GM23338 (cell line): ENCODE measurements around the gene FAM32A. TPM values are rescaled to one million over a fixed set of nuclear protein-coding genes. Genes with fewer than 3 reads are reported as not detected.

Experiments used
- ATAC-seq: fragments of 200-7000 bp; cut with Tn5 transposase; 3 replicates; pipeline ENCODE4 v1.9.1; 2020
- DNase-seq: peaks from one replicate; pipeline ENCODE4 v3.0.0-alpha.2; 2015; ENCODE audit warnings: low spot score
- H2AFZ ChIP-seq: fragments of 200-600 bp; sonication (generic); 2 replicates; pipeline ENCODE4 v1.8.0; 2016; ENCODE audit warnings: antibody characterized with exemption, mild to moderate bottlenecking, moderate library complexity
- H3F3A ChIP-seq: fragments of 200-600 bp; sonication (generic); replicated peaks from 2 replicates; pipeline ENCODE4 v1.8.0; 2017; ENCODE audit warnings: antibody characterized with exemption, mixed run types, low read depth
- H3K27ac ChIP-seq: fragments of 200-600 bp; sonication (generic); 2 replicates; pipeline ENCODE4 v1.6.1; 2016; ENCODE audit warnings: low read depth
- H3K27me3 ChIP-seq: fragments of 200-600 bp; sonication (generic); 2 replicates; pipeline ENCODE4 v1.8.0; 2016; ENCODE audit warnings: mild to moderate bottlenecking, mixed run types, moderate library complexity; ENCODE audit not compliant: insufficient read depth
- H3K36me3 ChIP-seq: fragments of 200-600 bp; sonication (generic); 2 replicates; pipeline ENCODE4 v1.8.0; 2016; ENCODE audit warnings: mild to moderate bottlenecking; ENCODE audit not compliant: insufficient read depth
- H3K4me1 ChIP-seq: fragments of 200-600 bp; sonication (generic); 2 replicates; pipeline ENCODE4 v1.8.0; 2016; ENCODE audit warnings: mild to moderate bottlenecking, moderate library complexity; ENCODE audit not compliant: insufficient read depth
- H3K4me2 ChIP-seq: fragments of 200-600 bp; sonication (generic); 2 replicates; pipeline ENCODE4 v1.7.1; 2017; ENCODE audit warnings: mixed run types
- H3K4me3 ChIP-seq: fragments of 200-600 bp; sonication (generic); 2 replicates; pipeline ENCODE4 v1.6.1; 2016; ENCODE audit warnings: mixed run types
- H3K79me2 ChIP-seq: fragments of 200-600 bp; sonication (generic); replicated peaks from 2 replicates; pipeline ENCODE4 v1.8.0; 2017; ENCODE audit warnings: mild to moderate bottlenecking; ENCODE audit not compliant: insufficient read depth
- H3K9me2 ChIP-seq: fragments of 200-600 bp; sonication (generic); 2 replicates; pipeline ENCODE4 v1.8.0; 2017; ENCODE audit not compliant: insufficient read depth
- H4K20me1 ChIP-seq: fragments of 200-600 bp; sonication (generic); replicated peaks from 2 replicates; pipeline ENCODE4 v1.8.0; 2017; ENCODE audit warnings: mild to moderate bottlenecking; ENCODE audit not compliant: insufficient read depth
- H3K27ac Mint-ChIP-seq: 2 replicates; pipeline ENCODE4 v1.8.0; 2020; ENCODE audit warnings: inconsistent platforms, mild to moderate bottlenecking, moderate library complexity, mixed read lengths
- H3K27me3 Mint-ChIP-seq: 3 replicates; pipeline ENCODE4 v1.8.0; 2022; ENCODE audit warnings: low read depth, mild to moderate bottlenecking, moderate library complexity, mixed read lengths, inconsistent platforms; ENCODE audit not compliant: insufficient read depth, poor library complexity
- H3K36me3 Mint-ChIP-seq: 3 replicates; pipeline ENCODE4 v1.8.0; 2021; ENCODE audit warnings: low read depth, mild to moderate bottlenecking, inconsistent platforms, moderate library complexity, mixed read lengths
- H3K4me1 Mint-ChIP-seq: 3 replicates; pipeline ENCODE4 v1.8.0; 2020; ENCODE audit warnings: mild to moderate bottlenecking, inconsistent platforms, mixed read lengths
- H3K4me3 Mint-ChIP-seq: 3 replicates; pipeline ENCODE4 v1.8.0; 2021; ENCODE audit warnings: moderate library complexity, mild to moderate bottlenecking, inconsistent platforms, mixed read lengths
- H3K9me3 Mint-ChIP-seq: 3 replicates; pipeline ENCODE4 v1.8.0; 2020; ENCODE audit warnings: moderate library complexity, mild to moderate bottlenecking, inconsistent platforms, mixed read lengths
- CREB1 ChIP-seq: fragments of 250-450 bp; sonication (Bioruptor Pico); IDR thresholded peaks from 2 replicates; pipeline ENCODE4 v1.5.0; 2020; ENCODE audit warnings: low read depth, mild to moderate bottlenecking, moderate library complexity
- EZH2 ChIP-seq: fragments of 200-600 bp; sonication (generic); IDR thresholded peaks from one replicate; pipeline ENCODE4 v1.8.0; 2017; ENCODE audit warnings: antibody characterized with exemption, mild to moderate bottlenecking, low read depth; ENCODE audit not compliant: unreplicated experiment
- EZH2phosphoT487 ChIP-seq: fragments of 200-600 bp; sonication (generic); IDR thresholded peaks from one replicate; pipeline ENCODE4 v1.8.1; 2018; ENCODE audit warnings: antibody characterized with exemption; ENCODE audit not compliant: unreplicated experiment
- JUNB ChIP-seq: IDR thresholded peaks from one replicate; pipeline ENCODE4 v1.6.1; 2016; ENCODE audit warnings: antibody characterized with exemption; ENCODE audit not compliant: unreplicated experiment
- NANOG ChIP-seq: IDR thresholded peaks from 2 replicates; pipeline ENCODE4 v1.6.1; 2016; ENCODE audit warnings: antibody characterized with exemption, borderline replicate concordance
- POLR2AphosphoS5 ChIP-seq: IDR thresholded peaks from 2 replicates; pipeline ENCODE4 v1.6.1; 2016; ENCODE audit warnings: antibody characterized with exemption, low read depth
- STAT1 ChIP-seq: IDR thresholded peaks from one replicate; pipeline ENCODE4 v1.6.1; 2016; ENCODE audit warnings: antibody characterized with exemption; ENCODE audit not compliant: unreplicated experiment
- ZNF114 ChIP-seq: fragments of 250-450 bp; sonication (Bioruptor Pico); IDR thresholded peaks from 2 replicates; pipeline ENCODE4 v1.5.0; 2020; ENCODE audit warnings: mild to moderate bottlenecking, moderate library complexity
- ZNF331 ChIP-seq: fragments of 250-450 bp; sonication (Bioruptor Pico); IDR thresholded peaks from 2 replicates; pipeline ENCODE4 v1.5.0; 2020; ENCODE audit warnings: low read depth, mild to moderate bottlenecking, moderate library complexity
- polyA plus RNA-seq: library from polyadenylated mRNA; unstranded; fragments of >200 nt; fragmentation: Nextera tagmentation; extraction: Ambion mirVana; gene quantifications from 2 replicates; pipeline ENCODE4 v1.2.1, GENCODE V29; 2016
- total RNA-seq: library from RNA; depleted of rRNA; stranded (reverse); fragments of >200 nt; shearing (Covaris generic); gene quantifications from 2 replicates; pipeline ENCODE4 v1.2.3, GENCODE V29; 2014
- TF ChIP-seq, protein P1 (sequence below): IDR thresholded peaks from one replicate; pipeline ENCODE4 v1.6.1; 2018; ENCODE audit warnings: antibody characterized with exemption; ENCODE audit not compliant: unreplicated experiment
- TF ChIP-seq, protein P2 (sequence below): IDR thresholded peaks from 2 replicates; pipeline ENCODE4 v1.6.1; 2016; ENCODE audit warnings: antibody characterized with exemption
- TF ChIP-seq, protein P3 (sequence below): fragments of 250-450 bp; sonication (Bioruptor Pico); IDR thresholded peaks from 2 replicates; pipeline ENCODE4 v1.5.0; 2020; ENCODE audit warnings: mild to moderate bottlenecking, moderate library complexity
- TF ChIP-seq, protein P4 (sequence below), 2 experiments: fragments of 200-600 bp in 1 of 2; sonication (generic) in 1 of 2; conservative IDR thresholded peaks; 2 replicates each; pipeline versions ENCODE4 v1.5.1 to v1.6.1; 2016 to 2017; ENCODE audit warnings: antibody characterized with exemption in 2 of 2, low read depth in 2 of 2, mild to moderate bottlenecking in 2 of 2, moderate library complexity in 1 of 2

Gene FAM32A
- total and polyA plus RNA-seq, 2 experiments from 2014 or later: 58.2 to 67.3 TPM

DNA sequence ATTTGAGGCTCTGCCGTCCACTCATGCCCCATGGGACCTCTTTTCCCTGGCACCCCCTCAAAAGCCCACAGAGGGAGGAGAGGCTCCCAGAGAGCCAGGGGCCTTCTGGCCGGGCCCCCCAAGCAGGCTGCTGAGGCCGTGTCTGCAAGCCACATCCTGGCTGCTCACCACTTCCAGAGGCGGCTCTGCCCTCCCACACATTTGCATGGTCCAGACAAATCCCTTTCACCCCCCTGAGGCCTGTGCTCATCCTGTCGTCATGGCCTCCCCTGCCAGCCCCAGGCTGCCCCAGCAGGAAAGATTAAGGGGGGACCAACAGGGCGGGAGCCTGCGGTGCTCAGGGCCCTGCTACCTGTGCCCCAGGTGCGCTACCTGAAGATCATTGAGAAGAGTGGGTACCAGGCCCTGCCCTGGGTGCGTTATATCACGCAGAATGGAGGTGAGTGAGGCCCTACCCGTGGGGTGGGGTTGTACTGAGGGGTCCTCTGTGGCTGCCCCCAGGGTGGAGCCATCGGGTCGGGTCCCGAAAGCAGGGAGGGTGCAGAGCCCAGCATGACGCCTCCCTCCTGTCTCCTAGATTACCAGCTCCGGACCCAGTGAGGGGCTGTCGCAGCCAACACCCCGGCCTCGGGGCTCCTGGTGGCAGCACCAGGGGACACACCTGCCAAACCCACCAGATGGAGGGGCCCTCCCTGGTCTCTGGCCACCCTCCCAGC is 48.8 kb downstream of the FAM32A start:
- no peaks in the 10 kb centered on the region for H3K4me1 ChIP-seq
- no peak overlapping the region for H3K27ac Mint-ChIP-seq
- DNase-seq: no peak

More for the DNA sequence above, 48.8 kb downstream of the FAM32A start:
- H3K4me1 Mint-ChIP-seq: no peaks in the 10 kb centered on the region; the same call in 2 of the 3 replicates
- Histone ChIP-seq H3K27ac (no peak overlapping the region), H4K20me1 (no peaks in the 10 kb centered on the region), H3K27me3 (no peaks in the 10 kb centered on the region), H3K9me2 (no peaks in the 10 kb centered on the region), H3K79me2 (no peaks in the 10 kb centered on the region), H3K36me3 (no peaks in the 10 kb centered on the region), H3K4me3 (no peak overlapping the region), H3K4me2 (no peak overlapping the region), H3F3A (no peaks in the 10 kb centered on the region), H2AFZ (no peak overlapping the region)
- H3K9me3 Mint-ChIP-seq: no peaks in the 10 kb centered on the region; the same call in none of the 3 replicates
- peaks cover 11% of the 10 kb centered on the region for H3K27me3 Mint-ChIP-seq
- ATAC-seq: no peak
- no peak overlapping the region for H3K4me3 Mint-ChIP-seq
- H3K36me3 Mint-ChIP-seq: peaks cover 13% of the 10 kb centered on the region; the same call in 2 of the 3 replicates
- TF ChIP-seq, protein P1, sequence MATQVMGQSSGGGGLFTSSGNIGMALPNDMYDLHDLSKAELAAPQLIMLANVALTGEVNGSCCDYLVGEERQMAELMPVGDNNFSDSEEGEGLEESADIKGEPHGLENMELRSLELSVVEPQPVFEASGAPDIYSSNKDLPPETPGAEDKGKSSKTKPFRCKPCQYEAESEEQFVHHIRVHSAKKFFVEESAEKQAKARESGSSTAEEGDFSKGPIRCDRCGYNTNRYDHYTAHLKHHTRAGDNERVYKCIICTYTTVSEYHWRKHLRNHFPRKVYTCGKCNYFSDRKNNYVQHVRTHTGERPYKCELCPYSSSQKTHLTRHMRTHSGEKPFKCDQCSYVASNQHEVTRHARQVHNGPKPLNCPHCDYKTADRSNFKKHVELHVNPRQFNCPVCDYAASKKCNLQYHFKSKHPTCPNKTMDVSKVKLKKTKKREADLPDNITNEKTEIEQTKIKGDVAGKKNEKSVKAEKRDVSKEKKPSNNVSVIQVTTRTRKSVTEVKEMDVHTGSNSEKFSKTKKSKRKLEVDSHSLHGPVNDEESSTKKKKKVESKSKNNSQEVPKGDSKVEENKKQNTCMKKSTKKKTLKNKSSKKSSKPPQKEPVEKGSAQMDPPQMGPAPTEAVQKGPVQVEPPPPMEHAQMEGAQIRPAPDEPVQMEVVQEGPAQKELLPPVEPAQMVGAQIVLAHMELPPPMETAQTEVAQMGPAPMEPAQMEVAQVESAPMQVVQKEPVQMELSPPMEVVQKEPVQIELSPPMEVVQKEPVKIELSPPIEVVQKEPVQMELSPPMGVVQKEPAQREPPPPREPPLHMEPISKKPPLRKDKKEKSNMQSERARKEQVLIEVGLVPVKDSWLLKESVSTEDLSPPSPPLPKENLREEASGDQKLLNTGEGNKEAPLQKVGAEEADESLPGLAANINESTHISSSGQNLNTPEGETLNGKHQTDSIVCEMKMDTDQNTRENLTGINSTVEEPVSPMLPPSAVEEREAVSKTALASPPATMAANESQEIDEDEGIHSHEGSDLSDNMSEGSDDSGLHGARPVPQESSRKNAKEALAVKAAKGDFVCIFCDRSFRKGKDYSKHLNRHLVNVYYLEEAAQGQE: no peak
- no peak for TF ChIP-seq STAT1
- TF ChIP-seq CREB1 (CRISPR knock-in tag): no peak
- TF ChIP-seq NANOG: no peak
- TF ChIP-seq, protein P2, sequence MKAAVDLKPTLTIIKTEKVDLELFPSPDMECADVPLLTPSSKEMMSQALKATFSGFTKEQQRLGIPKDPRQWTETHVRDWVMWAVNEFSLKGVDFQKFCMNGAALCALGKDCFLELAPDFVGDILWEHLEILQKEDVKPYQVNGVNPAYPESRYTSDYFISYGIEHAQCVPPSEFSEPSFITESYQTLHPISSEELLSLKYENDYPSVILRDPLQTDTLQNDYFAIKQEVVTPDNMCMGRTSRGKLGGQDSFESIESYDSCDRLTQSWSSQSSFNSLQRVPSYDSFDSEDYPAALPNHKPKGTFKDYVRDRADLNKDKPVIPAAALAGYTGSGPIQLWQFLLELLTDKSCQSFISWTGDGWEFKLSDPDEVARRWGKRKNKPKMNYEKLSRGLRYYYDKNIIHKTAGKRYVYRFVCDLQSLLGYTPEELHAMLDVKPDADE: no peak
- TF ChIP-seq ZNF331 (CRISPR knock-in tag): no peak
- TF ChIP-seq EZH2phosphoT487: no peak
- no peak for TF ChIP-seq JUNB
- no peak for TF ChIP-seq EZH2
- TF ChIP-seq, protein P3, sequence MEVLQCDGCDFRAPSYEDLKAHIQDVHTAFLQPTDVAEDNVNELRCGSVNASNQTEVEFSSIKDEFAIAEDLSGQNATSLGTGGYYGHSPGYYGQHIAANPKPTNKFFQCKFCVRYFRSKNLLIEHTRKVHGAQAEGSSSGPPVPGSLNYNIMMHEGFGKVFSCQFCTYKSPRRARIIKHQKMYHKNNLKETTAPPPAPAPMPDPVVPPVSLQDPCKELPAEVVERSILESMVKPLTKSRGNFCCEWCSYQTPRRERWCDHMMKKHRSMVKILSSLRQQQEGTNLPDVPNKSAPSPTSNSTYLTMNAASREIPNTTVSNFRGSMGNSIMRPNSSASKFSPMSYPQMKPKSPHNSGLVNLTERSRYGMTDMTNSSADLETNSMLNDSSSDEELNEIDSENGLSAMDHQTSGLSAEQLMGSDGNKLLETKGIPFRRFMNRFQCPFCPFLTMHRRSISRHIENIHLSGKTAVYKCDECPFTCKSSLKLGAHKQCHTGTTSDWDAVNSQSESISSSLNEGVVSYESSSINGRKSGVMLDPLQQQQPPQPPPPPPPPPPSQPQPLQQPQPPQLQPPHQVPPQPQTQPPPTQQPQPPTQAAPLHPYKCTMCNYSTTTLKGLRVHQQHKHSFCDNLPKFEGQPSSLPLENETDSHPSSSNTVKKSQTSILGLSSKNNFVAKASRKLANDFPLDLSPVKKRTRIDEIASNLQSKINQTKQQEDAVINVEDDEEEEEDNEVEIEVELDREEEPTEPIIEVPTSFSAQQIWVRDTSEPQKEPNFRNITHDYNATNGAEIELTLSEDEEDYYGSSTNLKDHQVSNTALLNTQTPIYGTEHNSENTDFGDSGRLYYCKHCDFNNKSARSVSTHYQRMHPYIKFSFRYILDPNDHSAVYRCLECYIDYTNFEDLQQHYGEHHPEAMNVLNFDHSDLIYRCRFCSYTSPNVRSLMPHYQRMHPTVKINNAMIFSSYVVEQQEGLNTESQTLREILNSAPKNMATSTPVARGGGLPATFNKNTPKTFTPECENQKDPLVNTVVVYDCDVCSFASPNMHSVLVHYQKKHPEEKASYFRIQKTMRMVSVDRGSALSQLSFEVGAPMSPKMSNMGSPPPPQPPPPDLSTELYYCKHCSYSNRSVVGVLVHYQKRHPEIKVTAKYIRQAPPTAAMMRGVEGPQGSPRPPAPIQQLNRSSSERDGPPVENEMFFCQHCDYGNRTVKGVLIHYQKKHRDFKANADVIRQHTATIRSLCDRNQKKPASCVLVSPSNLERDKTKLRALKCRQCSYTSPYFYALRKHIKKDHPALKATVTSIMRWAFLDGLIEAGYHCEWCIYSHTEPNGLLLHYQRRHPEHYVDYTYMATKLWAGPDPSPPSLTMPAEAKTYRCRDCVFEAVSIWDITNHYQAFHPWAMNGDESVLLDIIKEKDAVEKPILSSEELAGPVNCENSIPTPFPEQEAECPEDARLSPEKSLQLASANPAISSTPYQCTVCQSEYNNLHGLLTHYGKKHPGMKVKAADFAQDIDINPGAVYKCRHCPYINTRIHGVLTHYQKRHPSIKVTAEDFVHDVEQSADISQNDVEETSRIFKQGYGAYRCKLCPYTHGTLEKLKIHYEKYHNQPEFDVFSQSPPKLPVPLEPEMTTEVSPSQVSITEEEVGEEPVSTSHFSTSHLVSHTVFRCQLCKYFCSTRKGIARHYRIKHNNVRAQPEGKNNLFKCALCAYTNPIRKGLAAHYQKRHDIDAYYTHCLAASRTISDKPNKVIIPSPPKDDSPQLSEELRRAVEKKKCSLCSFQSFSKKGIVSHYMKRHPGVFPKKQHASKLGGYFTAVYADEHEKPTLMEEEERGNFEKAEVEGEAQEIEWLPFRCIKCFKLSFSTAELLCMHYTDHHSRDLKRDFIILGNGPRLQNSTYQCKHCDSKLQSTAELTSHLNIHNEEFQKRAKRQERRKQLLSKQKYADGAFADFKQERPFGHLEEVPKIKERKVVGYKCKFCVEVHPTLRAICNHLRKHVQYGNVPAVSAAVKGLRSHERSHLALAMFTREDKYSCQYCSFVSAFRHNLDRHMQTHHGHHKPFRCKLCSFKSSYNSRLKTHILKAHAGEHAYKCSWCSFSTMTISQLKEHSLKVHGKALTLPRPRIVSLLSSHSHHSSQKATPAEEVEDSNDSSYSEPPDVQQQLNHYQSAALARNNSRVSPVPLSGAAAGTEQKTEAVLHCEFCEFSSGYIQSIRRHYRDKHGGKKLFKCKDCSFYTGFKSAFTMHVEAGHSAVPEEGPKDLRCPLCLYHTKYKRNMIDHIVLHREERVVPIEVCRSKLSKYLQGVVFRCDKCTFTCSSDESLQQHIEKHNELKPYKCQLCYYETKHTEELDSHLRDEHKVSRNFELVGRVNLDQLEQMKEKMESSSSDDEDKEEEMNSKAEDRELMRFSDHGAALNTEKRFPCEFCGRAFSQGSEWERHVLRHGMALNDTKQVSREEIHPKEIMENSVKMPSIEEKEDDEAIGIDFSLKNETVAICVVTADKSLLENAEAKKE (CRISPR knock-in tag): no peak
- TF ChIP-seq ZNF114: no peak
- TF ChIP-seq, protein P4, sequence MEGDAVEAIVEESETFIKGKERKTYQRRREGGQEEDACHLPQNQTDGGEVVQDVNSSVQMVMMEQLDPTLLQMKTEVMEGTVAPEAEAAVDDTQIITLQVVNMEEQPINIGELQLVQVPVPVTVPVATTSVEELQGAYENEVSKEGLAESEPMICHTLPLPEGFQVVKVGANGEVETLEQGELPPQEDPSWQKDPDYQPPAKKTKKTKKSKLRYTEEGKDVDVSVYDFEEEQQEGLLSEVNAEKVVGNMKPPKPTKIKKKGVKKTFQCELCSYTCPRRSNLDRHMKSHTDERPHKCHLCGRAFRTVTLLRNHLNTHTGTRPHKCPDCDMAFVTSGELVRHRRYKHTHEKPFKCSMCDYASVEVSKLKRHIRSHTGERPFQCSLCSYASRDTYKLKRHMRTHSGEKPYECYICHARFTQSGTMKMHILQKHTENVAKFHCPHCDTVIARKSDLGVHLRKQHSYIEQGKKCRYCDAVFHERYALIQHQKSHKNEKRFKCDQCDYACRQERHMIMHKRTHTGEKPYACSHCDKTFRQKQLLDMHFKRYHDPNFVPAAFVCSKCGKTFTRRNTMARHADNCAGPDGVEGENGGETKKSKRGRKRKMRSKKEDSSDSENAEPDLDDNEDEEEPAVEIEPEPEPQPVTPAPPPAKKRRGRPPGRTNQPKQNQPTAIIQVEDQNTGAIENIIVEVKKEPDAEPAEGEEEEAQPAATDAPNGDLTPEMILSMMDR (conservative IDR thresholded peaks at IDR 0.05; ENCODE audit: low read depth in 2 of 2): no peak
- TF ChIP-seq POLR2AphosphoS5: no peak
